Gastrocnemius medialis (tissue), 4 donors: ENCODE results near the gene ARHGEF7. TPM values are rescaled to one million over a fixed set of nuclear protein-coding genes. Genes with fewer than 3 reads are reported as not detected.
A peak's percentile ranks its signal among the peaks of the same experiment; 100 is the strongest.

Experiments used
- ATAC-seq, 2 donors: fragments of 150-250 bp; one replicate each; pipeline ENCODE4 v1.9.1; 2016
- DNase-seq, 2 donors: peaks; one replicate each; pipeline ENCODE4 v3.0.0-alpha.2; 2019
- H3K27ac ChIP-seq, 4 donors: fragments of 200-600 bp; sonication (generic); 1 replicate in 1 of 4; 2 replicates in 3 of 4; pipeline ENCODE4 v1.5.1; 2016 to 2018; ENCODE audit warnings: mild to moderate bottlenecking in 2 of 4, moderate library complexity in 1 of 4
- H3K27me3 ChIP-seq, 3 donors: fragments of 200-600 bp; sonication (generic) in 2 of 3; 1 replicate in 1 of 3; 2 replicates in 2 of 3; pipeline versions ENCODE4 v1.5.1 to v1.6.0; 2016 to 2019; ENCODE audit warnings: mild to moderate bottlenecking in 1 of 3, moderate library complexity in 1 of 3
- H3K36me3 ChIP-seq, 2 donors: fragments of 200-600 bp; sonication (generic) in 1 of 2; one replicate each; pipeline ENCODE4 v1.5.1; 2017 to 2018
- H3K4me1 ChIP-seq, 2 donors: fragments of 200-600 bp; sonication (generic) in 1 of 2; one replicate each; pipeline ENCODE4 v1.5.1; 2016 to 2017; ENCODE audit warnings: mild to moderate bottlenecking in 2 of 2
- H3K4me3 ChIP-seq, 4 donors: fragments of 200-600 bp; sonication (generic) in 3 of 4; 1 replicate in 1 of 4; 2 replicates in 3 of 4; pipeline ENCODE4 v1.5.1; 2016 to 2019; ENCODE audit warnings: mild to moderate bottlenecking in 2 of 4
- H3K9me3 ChIP-seq, 3 donors: fragments of 200-600 bp; sonication (generic) in 2 of 3; 1 replicate in 1 of 3; 2 replicates in 2 of 3; pipeline ENCODE4 v1.5.1; 2016 to 2019
- POLR2A ChIP-seq, 2 donors: fragments of 450-650 bp; IDR thresholded peaks; one replicate each; pipeline ENCODE4 v1.6.1; 2017; ENCODE audit warnings: antibody characterized with exemption in 2 of 2, mild to moderate bottlenecking in 2 of 2, moderate library complexity in 2 of 2
- in situ Hi-C, 4 donors: fragments of 200-750 bp; cut with MboI; loops; one replicate each; pipeline versions ENCODE4 v1.15.0 to v1.8.0; 2017; ENCODE audit warnings: low sequenced_read_pairs in 4 of 4
- intact Hi-C: fragments of 100-400 bp; cut with DNase I; formaldehyde crosslinking; loops from one replicate; pipeline ENCODE4 v1.15.1; 2023; ENCODE audit warnings: low total_unique reads
- total RNA-seq, 4 donors: library from RNA; depleted of rRNA; stranded (reverse); fragments of >200 nt; gene quantifications; one replicate each; pipeline versions ENCODE4 v1.1.0 to v1.2.3, GENCODE V29; 2016
- TF ChIP-seq, protein P1 (sequence below), 5 experiments: fragments of 450-650 bp in 3 of 5; fragments of 200-600 bp in 2 of 5; sonication (generic) in 2 of 5; IDR thresholded peaks in 4 of 5; conservative IDR thresholded peaks in 1 of 5; 1 replicate in 4 of 5; 2 replicates in 1 of 5; pipeline ENCODE4 v1.5.1; 2016 to 2019; ENCODE audit warnings: antibody characterized with exemption in 5 of 5, mild to moderate bottlenecking in 3 of 5, moderate library complexity in 3 of 5

Gene ARHGEF7
- total RNA-seq, 4 donors from 2014 or later, result 24.5 to 56.9 (median 31.3) TPM

DNA sequence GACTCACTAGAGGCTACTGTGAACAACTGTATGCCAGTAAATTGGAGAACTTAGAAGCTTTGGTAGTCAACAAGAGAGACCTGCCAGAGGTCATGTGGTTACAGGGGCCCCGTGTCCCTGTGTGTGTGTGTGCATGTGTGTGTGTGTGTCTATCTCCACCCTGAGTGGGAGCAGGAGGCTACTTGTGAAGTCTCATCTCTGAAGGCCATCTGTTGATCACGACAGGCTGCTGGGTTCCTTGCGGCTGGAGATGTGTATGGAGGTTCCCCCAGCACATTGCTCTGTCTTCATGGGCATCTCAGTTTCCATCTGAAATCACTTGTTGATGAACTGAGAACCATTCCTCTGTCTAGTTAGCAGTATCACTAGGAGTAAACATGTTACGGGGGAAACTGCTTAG lies 147.2 kb downstream of the ARHGEF7 start:
- DNase-seq (no peak), ATAC-seq (no peak)
- Histone ChIP-seq H3K36me3 (peaks cover 0 to 27% of the 10 kb centered on the region in 2 donors), H3K27ac (peak overlapping the region in 3 of 4 donors; percentile 39 to 61 (median 55)), H3K4me3 (no peak overlapping the region), H3K27me3 (no peaks in the 10 kb centered on the region), H3K9me3 (no peaks in the 10 kb centered on the region), H3K4me1 (peaks cover 9 to 15% of the 10 kb centered on the region in 2 donors)
- TF ChIP-seq POLR2A (IDR thresholded peaks at IDR 0.05), result no peak
- TF ChIP-seq, protein P1, sequence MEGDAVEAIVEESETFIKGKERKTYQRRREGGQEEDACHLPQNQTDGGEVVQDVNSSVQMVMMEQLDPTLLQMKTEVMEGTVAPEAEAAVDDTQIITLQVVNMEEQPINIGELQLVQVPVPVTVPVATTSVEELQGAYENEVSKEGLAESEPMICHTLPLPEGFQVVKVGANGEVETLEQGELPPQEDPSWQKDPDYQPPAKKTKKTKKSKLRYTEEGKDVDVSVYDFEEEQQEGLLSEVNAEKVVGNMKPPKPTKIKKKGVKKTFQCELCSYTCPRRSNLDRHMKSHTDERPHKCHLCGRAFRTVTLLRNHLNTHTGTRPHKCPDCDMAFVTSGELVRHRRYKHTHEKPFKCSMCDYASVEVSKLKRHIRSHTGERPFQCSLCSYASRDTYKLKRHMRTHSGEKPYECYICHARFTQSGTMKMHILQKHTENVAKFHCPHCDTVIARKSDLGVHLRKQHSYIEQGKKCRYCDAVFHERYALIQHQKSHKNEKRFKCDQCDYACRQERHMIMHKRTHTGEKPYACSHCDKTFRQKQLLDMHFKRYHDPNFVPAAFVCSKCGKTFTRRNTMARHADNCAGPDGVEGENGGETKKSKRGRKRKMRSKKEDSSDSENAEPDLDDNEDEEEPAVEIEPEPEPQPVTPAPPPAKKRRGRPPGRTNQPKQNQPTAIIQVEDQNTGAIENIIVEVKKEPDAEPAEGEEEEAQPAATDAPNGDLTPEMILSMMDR (IDR thresholded peaks at IDR 0.05 in 4 of 5, conservative IDR thresholded peaks at IDR 0.05 in 1 of 5), result no peak
- in situ Hi-C loops, result no loop called here
- intact Hi-C loops, result no loop called here

DNA sequence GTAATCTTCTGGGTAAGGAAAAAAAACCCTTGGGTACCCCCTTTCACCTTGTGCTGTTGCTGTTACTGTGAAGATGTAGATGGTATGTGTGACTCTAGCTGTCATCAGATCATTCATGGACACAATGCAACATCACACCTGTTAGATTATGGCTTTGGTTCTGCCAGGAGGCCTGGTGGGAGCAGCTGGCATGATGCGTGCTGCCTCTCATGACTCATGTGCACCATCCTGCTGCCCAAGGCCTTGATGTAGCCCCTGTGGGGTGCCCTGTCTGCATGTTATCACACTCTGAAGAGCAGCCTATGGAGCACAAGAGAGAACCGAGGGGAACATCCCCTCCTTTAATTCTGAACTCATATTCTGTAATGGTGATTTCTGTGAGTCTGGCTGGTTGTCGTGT lies 147.6 kb downstream of the ARHGEF7 start:
- peak; percentile 18 to 69 for ATAC-seq
- in situ Hi-C loops (no loop called here), intact Hi-C loops (no loop called here)
- no peak overlapping the region for H3K4me3 ChIP-seq
- H3K4me1 ChIP-seq, result peaks cover 9 to 15% of the 10 kb centered on the region in 2 donors
- H3K9me3 ChIP-seq, result no peaks in the 10 kb centered on the region
- peak in 1 of 2 donors; percentile 64 for DNase-seq
- TF ChIP-seq, protein P1 (IDR thresholded peaks at IDR 0.05 in 4 of 5, conservative IDR thresholded peaks at IDR 0.05 in 1 of 5), result no peak
- no peak for TF ChIP-seq POLR2A (IDR thresholded peaks at IDR 0.05)
- no peaks in the 10 kb centered on the region for H3K27me3 ChIP-seq
- H3K36me3 ChIP-seq, result peaks cover 0 to 22% of the 10 kb centered on the region in 2 donors
- H3K27ac ChIP-seq, result peak overlapping the region; percentile 4 to 61 (median 47)

DNA sequence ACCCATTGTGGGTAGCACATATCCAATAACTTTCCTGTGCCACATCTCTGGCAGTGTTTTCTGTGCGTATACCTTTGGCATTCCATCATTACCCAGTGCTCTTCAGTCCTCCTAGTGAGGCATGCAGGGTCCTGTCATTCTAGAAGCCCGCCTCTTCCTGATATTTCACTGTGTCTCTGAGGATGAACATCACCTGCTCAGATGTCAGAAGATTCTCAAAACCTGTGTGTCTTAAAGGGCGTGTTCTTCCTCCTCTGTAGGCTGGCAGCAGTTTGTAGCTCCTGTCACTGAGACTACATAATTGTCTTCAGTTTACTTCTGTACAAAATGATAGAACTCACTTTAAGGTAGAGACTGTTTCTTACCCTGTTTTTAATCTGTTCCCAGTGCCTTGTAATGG lies 148.5 kb downstream of the ARHGEF7 start:
- in situ Hi-C loops (no loop called here), intact Hi-C loops (no loop called here)
- DNase-seq, result no peak
- H3K27ac ChIP-seq, result peak overlapping the region in 1 of 4 donors; percentile 61
- no peak for TF ChIP-seq POLR2A (IDR thresholded peaks at IDR 0.05)
- TF ChIP-seq, protein P1 (IDR thresholded peaks at IDR 0.05 in 4 of 5, conservative IDR thresholded peaks at IDR 0.05 in 1 of 5), result no peak
- no peaks in the 10 kb centered on the region for H3K9me3 ChIP-seq
- no peak overlapping the region for H3K4me3 ChIP-seq
- no peak for ATAC-seq
- no peaks in the 10 kb centered on the region for H3K27me3 ChIP-seq
- peaks cover 9 to 11% of the 10 kb centered on the region in 2 donors for H3K4me1 ChIP-seq
- peaks cover 0 to 14% of the 10 kb centered on the region in 2 donors for H3K36me3 ChIP-seq

DNA sequence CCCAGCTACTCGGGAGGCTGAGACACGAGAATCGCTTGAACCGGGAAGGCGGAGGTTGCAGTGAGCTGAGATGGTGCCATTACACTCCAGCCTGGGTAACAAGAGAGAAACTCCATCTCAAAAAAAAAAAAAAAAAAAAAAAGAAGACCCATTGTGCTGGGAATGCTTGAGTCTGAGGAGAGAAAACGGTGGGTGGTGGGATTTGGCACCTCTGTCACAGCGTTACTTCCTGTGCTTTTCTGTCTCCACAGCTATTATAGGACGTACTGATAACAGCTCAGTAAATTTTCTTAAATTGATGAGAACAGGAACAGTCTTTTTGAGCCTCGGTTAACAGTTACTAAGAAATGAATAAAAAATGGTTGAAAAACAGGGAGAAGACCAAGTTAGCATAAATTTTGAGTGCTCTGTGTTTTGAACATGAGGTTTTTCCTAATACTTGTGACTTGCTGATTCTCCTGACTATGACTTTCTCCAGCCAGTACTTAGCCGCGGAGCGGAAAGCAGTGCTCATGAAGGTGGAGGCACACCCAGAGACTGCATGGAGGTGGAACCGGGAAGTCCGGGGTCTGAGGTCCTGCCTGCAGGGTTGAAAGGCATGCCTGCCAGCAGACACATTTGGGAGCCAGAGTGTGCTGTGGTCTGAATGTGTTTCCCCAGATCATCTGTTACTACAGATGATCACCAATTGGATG lies 150.0 kb downstream of the ARHGEF7 start:
- H3K27me3 ChIP-seq, result no peaks in the 10 kb centered on the region
- no peaks in the 10 kb centered on the region for H3K9me3 ChIP-seq
- TF ChIP-seq, protein P1 (IDR thresholded peaks at IDR 0.05 in 4 of 5, conservative IDR thresholded peaks at IDR 0.05 in 1 of 5), result no peak
- TF ChIP-seq POLR2A (IDR thresholded peaks at IDR 0.05), result no peak
- DNase-seq (no peak), ATAC-seq (no peak)
- H3K27ac ChIP-seq, result no peak overlapping the region
- H3K4me3 ChIP-seq, result no peak overlapping the region
- in situ Hi-C loops, result no loop called here
- peaks cover 9 to 15% of the 10 kb centered on the region in 2 donors for H3K4me1 ChIP-seq
- intact Hi-C loops, result no loop called here
- H3K36me3 ChIP-seq, result peaks cover 0 to 4% of the 10 kb centered on the region in 2 donors
